ENCODE measurements around the gene SLC17A2. TPM values are rescaled to one million over a fixed set of nuclear protein-coding genes. Genes with fewer than 3 reads are reported as not detected.

SLC17A2 gene
- total and polyA plus RNA-seq, 2 of the 8 experiments (the other 6 are each of a cell fraction or from before 2014, with no cell fraction given), result not detected

GRCh38 chr6:25943887-25944286, 13.4 kb upstream of the SLC17A2 start:
- Histone ChIP-seq H2AFZ (ENCODE audit: low read length) (no peak overlapping the region), H2BK15ac (ENCODE audit: low read length) (no peak overlapping the region), H4K8ac (ENCODE audit: extremely low read depth, insufficient read depth, low read length) (no peak overlapping the region), H4K5ac (ENCODE audit: insufficient read length, low read depth, low read length) (no peak overlapping the region), H3K79me2 (ENCODE audit: control insufficient read depth in 1 of 2, insufficient read depth in 2 of 2, low read length in 2 of 2) (no peaks in the 10 kb centered on the region), H3K4me3 (ENCODE audit: extremely low read depth in 1 of 4, insufficient read depth in 2 of 4, low read depth in 3 of 4, low read length in 4 of 4) (no peak overlapping the region), H3K4me2 (ENCODE audit: insufficient read depth in 1 of 2, low read depth in 2 of 2, low read length in 2 of 2) (no peak overlapping the region), H3K9ac (replicated peaks in 1 of 4; ENCODE audit: extremely low read depth in 1 of 4, low read depth in 3 of 4, low read length in 3 of 4) (no peak overlapping the region), H3K23me2 (ENCODE audit: low read depth, low read length) (no peaks in the 10 kb centered on the region), H3K23ac (ENCODE audit: insufficient read length) (no peak overlapping the region), H2BK5ac (ENCODE audit: low read depth, low read length) (no peak overlapping the region), H3K56ac (replicated peaks; ENCODE audit: insufficient read length, low read depth, low read length) (no peak overlapping the region), H3K27me3 (replicated peaks in 1 of 4; ENCODE audit: control insufficient read depth in 3 of 4, extremely low read depth in 1 of 4, insufficient read depth in 3 of 4, low read length in 3 of 4) (no peaks in the 10 kb centered on the region), H2BK12ac (ENCODE audit: low read depth, low read length) (no peak overlapping the region), H3K9me3 (ENCODE audit: insufficient read depth in 2 of 2, low read depth in 1 of 2, low read length in 1 of 2) (peaks cover 0 to 8% of the 10 kb centered on the region in 2 experiments; a peak in 2 of 4 replicates), H2BK120ac (replicated peaks; ENCODE audit: low read depth, low read length) (no peak overlapping the region), H3K14ac (ENCODE audit: insufficient read length) (no peak overlapping the region), H3K36me3 (ENCODE audit: control insufficient read depth in 2 of 4, insufficient read depth in 4 of 4, low read length in 3 of 4) (no peaks in the 10 kb centered on the region; a peak in 1 of 8 replicates), H3K4ac (replicated peaks; ENCODE audit: insufficient read length, low read depth, low read length) (no peak overlapping the region), H3K4me1 (replicated peaks in 1 of 4; ENCODE audit: control insufficient read depth in 3 of 4, insufficient read depth in 4 of 4, low read length in 3 of 4) (no peaks in the 10 kb centered on the region), H3K79me1 (ENCODE audit: low read depth, low read length) (no peaks in the 10 kb centered on the region), H4K91ac (replicated peaks; ENCODE audit: insufficient read length, low read length) (no peak overlapping the region), H2AK5ac (ENCODE audit: low read depth, low read length) (no peak overlapping the region), H2BK20ac (ENCODE audit: low read length) (no peak overlapping the region), H3K18ac (ENCODE audit: extremely low read depth, low read length) (no peak overlapping the region), H3K27ac (ENCODE audit: low read depth, low read length) (no peak overlapping the region), H4K20me1 (replicated peaks in 1 of 2; ENCODE audit: control insufficient read depth in 1 of 2, insufficient read depth in 2 of 2, low read length in 2 of 2) (no peaks in the 10 kb centered on the region)
- DNase-seq (ENCODE audit: low read depth in 1 of 2, low spot score in 2 of 2) (no peak), FAIRE-seq (no peak)
- TF ChIP-seq KDM4A (IDR thresholded peaks at IDR 0.05; ENCODE audit: low read depth, low read length, severe bottlenecking) (no peak), TAF1 (IDR thresholded peaks at IDR 0.05; ENCODE audit: low read depth, low read length) (no peak), NRF1 (IDR thresholded peaks at IDR 0.05; ENCODE audit: low read depth, low read length) (no peak), RXRA (IDR thresholded peaks at IDR 0.05; ENCODE audit: insufficient read depth, low read depth, low read length) (no peak), BCL11A (IDR thresholded peaks at IDR 0.05; ENCODE audit: low read depth in 2 of 2, low read length in 2 of 2) (no peak), ASH2L (IDR thresholded peaks at IDR 0.05; ENCODE audit: low read length) (no peak), TEAD4 (IDR thresholded peaks at IDR 0.05; ENCODE audit: low read depth, low read length) (no peak), FOSL1 (IDR thresholded peaks at IDR 0.05; ENCODE audit: insufficient read depth, low read depth, low read length) (no peak), POU5F1 (IDR thresholded peaks at IDR 0.05; ENCODE audit: low read depth, low read length) (no peak), PHF8 (conservative IDR thresholded peaks at IDR 0.05; ENCODE audit: low read depth, low read length) (no peak), KDM5A (IDR thresholded peaks at IDR 0.05; ENCODE audit: low read length) (no peak), SIX5 (IDR thresholded peaks at IDR 0.05; ENCODE audit: low read depth, low read length) (no peak), SP2 (IDR thresholded peaks at IDR 0.05; ENCODE audit: low read length) (no peak), SIN3A (conservative IDR thresholded peaks at IDR 0.05 in 1 of 2, IDR thresholded peaks at IDR 0.05 in 1 of 2; ENCODE audit: low read depth in 1 of 2, low read length in 2 of 2) (no peak), ZNF274 (IDR thresholded peaks at IDR 0.05; ENCODE audit: borderline replicate concordance, extremely low read depth, low read length) (no peak)
- ChIA-PET POLR2A (ENCODE audit: partially characterized antibody) (no interaction called here), CTCF (ENCODE audit: partially characterized antibody) (interaction anchor here (0.6 to 2.3 kb wide), 6 partner anchors 11 to 226 kb away, joined by 3 to 8 read pairs (median 4); no protein-coding TSS in a partner anchor)
- WGBS, 2 experiments (ENCODE audit: extremely low coverage in 1 of 2, insufficient coverage in 1 of 2, insufficient read length in 1 of 2, insufficient replicate concordance in 2 of 2, low coverage in 1 of 2, low lambda C conversion rate in 2 of 2, missing lambda C conversion rate in 1 of 2), result 93% methylated on average over 1 of the region's 1 CpG; no CpG with 5 or more reads in 1 of the 2 experiments

Data from H1 (cell line).